Fibroblast of skin of scalp (primary cell): ENCODE results near the gene URB1.
"Not testable (repeated sequence)": the region's sequence is repeated elsewhere in the genome, so short reads cannot be mapped to it uniquely, and the experiment has no call there.

Experiments used
- DNase-seq: peaks from one replicate; pipeline ENCODE4 v3.0.0-alpha.2; 2013

URB1 gene

DNA sequence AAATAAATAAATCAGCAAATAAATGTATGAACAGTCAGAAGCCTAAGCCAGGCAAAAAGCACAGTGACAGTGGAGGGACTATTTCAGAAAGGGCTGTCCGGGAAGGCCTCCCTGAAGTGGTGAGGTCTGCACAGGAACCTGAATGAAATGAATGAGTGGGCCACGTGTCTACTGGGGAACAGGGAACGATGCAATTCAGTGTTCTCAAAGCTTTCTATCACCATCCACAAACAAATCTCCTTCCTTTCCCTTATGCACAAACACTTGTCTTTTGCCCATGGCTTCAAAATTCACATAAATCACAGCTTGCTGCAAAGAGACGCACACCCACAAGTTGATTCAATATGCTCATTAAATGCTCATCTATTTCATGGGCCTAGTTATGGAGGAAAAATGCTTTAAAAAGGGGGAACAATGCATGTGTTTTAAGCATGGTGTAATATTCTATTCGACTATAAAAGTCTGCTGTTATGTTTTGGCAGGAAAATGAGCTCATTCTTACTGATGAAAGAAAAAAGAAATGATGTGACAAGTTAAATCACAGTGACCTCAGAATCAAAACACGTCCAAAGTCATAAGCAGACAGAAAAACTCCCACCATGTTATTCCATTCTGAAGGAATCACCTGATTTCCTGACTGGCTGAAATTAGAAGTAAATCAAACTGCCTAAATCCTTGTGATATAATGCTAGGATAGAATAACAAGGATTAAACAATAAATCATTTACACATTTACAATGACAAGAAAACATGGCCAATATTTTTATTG is 21.6 kb downstream of the URB1 start:
- DNase-seq, result no peak

DNA sequence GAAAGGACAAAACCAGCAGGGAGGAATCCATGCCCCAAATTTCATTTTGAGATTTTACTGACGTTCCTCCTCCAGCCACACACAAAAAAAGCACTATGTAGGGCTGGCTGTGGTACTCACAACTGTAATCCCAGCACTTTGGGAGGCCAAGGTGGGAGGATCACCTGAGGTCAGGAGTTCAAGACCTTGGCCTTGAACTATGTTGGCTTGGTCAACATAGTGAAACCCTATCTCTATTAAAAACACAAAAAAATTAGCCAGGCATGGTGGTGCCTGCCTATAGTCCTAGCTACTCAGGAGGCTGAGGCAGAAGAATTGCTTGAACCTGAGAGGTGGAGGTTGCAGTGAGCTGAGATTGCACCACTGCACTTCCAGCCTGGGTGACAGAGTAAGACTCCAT is 23.9 kb downstream of the URB1 start:
- not testable (repeated sequence) for DNase-seq

DNA sequence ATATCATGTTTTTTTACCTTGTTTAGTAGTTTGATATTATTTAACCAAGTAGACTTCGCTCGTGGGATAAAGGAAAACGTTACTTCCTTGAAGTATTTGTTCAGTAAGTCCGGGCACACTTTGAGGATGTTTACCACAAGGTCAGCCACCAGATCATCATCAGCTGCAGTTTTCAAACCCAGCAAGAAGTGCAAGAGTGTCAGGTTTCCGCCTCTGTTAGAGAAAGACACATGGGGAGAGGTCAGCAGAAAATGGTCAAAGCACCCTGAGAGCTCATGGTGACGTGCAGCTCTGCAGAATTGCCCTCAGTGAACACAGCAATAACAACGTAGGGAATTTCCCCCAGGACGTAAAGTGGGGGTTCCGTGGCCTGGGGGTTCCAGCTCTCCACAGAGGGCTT is 24.4 kb downstream of the URB1 start:
- no peak for DNase-seq

DNA sequence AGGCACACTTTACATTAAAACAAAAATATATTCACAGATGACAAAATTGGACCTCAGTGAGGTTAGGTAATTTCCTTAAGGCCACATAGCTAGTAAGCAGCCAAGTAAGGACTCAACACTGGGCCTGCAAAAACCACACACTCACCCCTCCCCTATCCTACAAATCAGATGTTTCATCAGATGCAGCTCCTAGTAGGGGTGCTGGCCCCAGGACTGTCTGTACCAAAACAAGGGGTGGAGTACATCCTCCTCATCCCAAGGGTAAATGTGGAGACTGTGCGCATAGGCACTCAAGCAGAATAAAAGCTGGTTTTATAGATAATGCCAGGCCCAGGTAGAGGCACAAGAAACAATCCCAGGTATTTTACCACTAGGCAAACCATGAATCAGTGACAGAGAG is 25.7 kb downstream of the URB1 start:
- DNase-seq, result no peak

DNA sequence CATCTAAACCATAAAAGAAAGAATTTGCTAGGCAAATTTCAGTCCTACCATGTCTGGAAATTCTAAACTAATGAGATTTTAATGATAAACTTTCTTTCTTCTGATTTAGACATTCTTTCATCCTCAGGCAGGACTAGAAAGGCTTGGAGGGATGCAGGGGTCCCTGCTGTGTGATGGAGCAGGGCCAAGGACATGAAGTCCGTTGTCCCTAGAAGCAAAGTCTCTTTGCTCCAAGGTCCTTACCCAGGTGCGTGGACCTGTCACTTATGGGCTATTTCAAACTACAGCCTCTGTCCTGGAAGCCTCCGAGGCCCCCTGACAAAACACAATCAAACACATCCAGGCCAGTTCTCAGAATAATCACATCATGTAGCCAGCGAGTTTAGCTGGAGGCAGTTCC is 26.6 kb downstream of the URB1 start:
- no peak for DNase-seq

DNA sequence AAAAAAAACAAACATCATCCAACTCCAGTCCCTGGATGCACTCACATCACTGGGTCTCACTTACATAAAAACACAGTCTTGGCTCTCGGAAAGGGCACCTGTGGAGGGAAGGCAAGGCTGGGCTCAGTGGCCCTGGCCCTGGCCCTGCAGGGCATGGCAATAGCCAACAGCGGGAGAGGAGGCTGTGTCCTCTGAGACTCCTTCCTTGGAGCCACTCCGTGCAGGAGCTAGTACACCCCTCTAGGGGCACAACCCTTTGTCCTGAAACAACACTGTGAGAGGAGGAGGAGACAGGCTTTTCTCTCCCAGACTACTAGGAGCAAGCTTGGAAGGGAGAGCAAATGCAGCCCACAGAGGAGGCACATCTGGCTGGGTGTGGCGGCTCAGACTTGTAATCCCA is 28.0 kb downstream of the URB1 start:
- DNase-seq, result no peak

DNA sequence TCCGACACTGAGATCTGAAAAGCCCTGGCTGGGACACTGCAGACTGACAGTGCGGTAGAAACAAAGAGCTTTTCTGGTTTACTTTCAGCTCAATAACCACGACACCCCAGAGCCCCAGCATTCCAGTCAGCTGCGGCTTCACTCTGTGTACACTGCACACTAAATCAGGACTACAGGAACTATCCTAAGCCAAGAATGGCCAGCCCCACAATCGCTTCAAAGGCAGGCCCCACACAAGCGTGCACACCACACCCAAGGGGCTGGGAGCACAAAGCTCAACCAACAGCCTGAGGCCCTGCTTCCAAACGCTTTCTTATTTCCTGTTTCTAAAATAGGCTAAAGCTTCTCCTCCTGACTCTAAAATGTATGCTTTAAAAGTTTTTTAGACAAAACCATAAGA is 28.4 kb downstream of the URB1 start:
- DNase-seq, result no peak

DNA sequence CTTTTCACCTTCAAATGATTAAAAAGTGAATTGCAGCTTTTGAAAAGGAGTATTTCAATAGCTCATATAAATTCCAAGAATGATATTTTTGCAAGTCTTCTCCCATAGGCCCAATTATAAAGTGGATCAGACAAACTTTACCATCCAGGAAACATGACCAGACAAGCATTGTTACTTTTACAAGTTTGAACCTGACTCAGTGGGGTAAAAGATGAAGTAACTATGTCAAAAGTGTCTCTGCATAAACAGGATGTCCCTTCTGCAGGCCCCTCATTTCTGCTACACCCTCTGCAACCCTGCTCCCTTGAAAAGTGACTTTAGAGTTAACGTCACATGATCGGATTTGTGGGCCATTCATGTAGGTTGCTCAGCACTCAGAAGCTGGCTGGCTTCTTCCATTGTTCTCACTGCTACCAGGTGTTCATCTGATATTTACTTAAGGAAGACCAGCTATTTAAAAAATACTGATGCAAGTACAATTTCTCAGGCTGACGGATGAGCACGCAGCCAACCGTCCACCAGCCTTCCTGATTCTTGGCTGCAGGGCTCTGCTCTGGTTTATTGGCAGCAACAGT is 32.3 kb downstream of the URB1 start:
- no peak for DNase-seq

DNA sequence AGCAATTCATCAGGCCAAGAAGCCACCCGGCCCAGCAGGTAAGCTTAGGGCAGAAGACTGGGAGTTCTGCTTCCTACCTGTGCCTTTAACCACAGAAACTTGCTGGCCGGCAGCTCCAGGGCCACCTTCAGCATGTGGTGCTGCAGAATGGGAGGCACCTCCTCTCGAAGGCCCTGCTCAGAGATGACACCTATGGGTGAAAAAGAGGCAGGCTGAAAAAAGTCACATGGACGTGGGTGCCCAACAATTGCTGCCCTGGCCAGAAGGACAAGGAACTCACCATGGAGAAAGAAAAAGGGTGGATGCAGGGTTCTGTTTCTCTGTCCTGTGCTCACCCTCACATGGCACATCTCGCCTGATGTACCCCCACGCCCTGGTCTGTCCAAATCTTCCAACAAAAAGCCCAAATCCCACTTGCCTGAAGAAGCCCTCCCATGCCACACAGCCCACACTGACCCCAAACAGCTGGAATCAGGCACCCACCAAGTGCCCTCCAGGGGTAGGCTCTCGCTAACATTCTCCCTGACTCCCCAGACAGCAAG is 33.0 kb downstream of the URB1 start:
- DNase-seq, result no peak

DNA sequence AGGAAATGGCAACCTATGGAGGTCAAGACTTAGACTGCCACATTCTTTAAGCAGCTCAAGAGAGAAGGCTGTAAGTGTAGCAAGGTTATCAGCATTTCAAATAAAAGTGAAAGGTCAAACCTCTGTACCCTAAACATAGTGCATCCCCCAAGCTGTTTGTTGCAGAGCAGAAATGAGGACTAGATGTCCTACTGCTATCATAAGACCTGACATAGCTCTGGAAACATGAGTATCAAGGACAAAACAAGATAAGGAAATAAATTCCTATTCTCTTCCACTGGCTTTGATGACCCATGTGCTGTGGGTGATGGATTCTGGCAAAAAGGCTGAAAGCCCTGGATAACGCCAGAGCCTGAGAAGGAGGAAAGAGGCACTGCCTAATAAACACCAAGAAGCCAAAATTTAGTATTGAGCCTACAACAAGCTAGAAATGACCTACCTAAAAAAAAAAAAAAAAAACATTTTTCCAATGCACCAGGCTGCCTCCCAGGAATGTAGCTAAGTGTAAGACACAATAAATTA is 35.9 kb downstream of the URB1 start:
- no peak for DNase-seq

DNA sequence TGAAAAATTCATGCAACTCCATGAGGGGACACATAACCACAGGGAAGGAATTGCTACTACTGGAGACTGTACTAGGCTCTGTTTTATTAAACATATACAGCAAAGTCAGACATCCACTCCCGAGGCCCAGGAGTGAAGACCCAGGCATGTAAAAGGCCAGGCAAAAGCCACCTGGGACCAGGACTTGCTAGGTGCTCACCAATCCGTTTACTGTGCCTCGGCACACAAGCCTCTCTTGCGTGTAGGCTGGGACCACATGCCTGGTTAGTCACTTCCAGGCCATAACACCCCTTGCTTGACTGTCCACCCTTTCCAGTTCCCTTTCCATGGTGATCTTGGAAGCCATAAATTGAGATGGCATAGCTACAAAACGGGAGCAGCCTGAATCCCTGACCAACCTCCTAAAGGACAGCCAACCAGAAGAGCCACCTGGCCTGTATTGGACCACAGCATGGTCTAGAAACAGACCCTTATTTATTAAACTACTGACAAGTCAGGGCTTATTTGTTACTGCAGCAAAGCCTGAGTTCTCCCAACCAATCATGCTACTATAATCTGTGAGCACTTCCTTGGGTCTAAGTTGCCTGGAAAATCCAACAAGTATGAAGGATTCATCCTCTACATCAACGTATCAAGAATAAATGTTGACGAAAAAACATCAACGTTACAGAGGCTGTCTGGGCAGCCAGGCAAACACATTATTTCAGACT is 39.7 kb downstream of the URB1 start:
- no peak for DNase-seq

DNA sequence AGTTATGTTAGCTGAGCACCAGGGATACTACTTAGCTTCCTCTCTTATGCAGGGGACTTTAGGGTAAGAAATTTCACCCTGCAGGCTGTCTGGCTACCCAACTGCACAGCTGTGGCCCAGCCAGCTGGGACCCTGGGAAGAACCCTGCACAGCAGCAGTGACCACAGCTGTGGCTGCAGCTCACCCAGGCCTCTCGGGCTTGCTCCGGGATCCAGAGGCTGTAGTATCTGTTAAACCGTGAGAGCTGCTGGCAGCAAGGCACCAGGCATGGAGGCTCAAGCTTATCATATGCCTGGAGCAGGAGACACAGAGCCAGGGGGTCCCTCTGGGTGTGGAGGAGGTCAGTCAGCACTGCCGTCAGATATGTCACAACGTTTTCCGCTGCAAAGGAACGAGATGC is 40.3 kb downstream of the URB1 start:
- no peak for DNase-seq

DNA sequence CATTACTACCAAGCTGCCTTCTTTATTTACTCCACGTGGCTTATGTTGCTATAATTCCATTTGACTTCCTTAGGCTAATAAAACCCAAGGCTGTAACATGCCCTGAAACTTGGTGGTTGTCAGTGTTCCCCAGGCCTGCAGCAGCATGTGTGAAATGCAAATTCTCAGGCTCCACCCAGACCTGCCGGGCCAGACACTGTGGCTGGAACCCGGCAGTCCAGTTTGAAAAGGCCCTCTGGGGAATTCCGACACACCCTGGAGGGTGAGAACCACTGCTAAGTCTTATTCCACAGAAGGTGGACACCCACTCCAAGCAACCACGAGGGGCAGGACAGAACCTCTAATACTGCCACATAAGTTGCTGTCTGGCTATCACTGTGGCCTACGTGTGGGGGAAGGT is 41.4 kb downstream of the URB1 start:
- no peak for DNase-seq

DNA sequence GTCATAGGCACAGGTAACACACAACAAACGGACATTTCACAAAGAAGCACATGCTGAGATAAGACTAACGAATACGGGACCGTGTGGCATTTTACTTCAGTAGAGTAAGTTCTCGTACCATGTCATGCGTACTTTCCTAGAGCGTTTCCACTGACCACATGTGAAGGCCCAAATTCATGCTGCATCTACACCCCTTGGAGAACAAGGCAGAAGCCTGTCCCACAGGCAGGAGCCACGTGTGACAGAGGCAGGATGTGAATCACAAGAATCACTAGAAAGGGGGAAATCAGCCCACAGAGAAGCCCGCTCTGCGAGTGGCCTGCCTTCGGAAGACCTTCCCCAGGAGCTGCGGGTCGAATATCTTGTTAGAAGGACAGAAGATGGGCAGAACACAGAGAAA is 41.8 kb downstream of the URB1 start:
- DNase-seq, result no peak

DNA sequence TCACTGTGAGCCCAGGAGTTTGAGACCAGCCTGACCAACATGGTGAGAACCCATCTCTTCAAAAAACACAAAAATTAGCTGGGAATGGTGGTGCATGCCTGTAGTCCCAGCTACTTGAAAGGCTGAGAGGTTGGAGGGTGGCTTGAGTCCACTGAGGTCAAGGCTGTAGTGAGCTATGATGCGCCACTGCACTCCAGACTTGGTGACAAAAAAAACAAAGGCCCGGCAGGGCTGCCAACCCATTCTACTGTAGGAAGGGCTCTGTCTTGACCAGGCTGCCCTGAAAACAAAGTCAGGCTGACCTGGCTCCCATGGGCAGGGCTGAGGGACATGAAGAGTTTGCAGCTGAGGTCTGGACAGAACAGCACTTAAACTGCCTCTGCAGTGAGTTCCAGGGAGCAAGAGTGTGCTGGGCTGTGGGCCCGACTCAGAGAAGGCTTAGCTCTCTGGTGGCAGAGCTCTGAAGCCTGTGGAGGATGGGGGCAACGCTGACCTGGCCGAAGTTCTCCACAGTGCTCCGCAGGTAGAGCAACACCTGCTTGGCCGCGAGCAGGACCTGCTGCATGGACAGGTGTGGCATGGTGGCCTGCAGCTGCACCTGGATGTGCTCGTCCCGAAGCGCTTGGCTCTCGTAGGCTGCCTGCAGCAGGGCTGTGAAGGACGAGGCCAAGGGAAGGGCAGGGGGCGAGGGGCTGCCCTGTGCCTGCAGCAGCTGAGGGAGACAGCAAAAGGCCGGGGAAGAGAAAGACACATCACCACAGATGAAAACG is 42.4 kb downstream of the URB1 start:
- no peak for DNase-seq

DNA sequence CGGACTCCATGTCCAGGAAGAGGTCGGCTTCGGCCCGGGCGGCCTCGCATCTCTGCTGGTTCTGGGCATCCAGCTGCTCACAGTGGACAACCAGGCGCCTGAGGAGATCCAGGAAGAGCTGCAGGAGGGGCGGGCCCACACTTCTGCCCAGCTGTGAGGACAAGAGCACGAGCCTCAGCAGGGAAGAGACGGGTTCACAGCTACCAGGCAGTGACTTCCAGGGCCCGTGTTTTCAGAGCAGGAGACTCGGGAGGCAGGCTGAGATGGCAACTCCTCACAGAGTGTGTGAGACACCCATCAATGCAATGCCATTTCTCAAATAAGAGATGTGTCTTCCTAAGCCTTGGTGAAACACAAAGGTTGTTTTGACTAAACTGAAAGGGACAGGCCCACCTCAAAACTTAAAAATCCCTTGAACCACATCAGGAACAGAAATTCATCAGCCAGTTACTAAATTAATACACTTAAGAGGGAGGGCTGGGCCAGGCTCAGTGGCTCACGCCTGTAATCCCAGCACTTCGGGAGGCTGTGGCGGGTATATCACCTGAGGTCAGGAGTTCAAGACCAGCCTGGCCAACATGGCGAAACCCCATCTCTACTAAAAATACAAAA is 43.4 kb downstream of the URB1 start:
- DNase-seq, result no peak

DNA sequence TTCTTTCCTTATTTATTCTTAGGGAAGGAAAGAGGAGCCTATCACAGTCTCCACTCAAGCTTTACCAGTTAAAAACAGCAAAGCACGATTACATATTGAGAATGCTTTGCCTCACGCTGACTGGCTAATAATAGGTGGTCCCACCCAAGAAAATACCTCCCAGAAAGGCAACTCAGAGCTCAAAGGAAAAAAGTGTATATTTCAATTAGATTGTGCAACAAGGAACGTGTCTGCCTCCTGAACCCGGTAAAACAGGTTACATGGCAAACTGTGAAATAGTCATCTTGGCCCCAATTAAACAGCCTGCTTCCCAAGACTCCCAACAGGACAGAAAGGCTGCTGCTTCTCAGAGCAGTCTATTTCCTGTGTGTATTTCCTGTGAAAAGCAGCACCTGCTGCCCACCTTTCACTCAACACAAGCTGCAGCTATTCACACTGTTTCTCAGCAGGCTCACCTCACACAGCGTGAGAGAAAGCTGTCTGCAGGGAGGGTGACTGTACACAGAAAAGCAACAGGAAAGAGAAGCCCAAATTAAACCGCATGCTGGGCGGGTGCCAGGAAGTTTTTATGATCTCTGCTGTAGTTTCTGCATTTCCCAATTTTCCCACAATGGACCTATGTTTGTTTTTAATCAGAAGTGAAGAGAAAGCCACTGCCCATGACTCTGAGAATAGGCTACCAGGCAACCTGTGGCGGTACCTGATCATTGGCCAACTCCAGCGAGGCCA is 44.0 kb downstream of the URB1 start:
- DNase-seq, result no peak

DNA sequence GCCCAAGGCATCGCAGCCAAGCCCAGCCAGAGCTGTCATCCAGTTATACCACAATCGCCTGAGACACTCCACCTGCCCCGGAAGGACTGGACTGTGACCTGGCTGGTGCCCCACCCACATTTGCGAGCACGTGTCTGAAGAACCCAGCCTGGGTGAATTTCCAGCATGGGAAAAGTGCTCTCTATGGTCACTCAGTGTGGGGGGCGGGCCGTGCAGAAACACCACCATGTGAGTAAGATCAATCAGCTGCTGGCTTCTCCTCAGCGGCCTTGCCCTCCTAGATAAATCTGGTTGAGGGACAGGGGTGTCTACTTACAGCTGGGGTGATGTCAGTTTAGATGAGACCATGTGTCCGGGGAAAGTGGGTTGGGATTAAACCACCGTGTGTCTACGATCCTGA is 44.8 kb downstream of the URB1 start:
- no peak for DNase-seq

DNA sequence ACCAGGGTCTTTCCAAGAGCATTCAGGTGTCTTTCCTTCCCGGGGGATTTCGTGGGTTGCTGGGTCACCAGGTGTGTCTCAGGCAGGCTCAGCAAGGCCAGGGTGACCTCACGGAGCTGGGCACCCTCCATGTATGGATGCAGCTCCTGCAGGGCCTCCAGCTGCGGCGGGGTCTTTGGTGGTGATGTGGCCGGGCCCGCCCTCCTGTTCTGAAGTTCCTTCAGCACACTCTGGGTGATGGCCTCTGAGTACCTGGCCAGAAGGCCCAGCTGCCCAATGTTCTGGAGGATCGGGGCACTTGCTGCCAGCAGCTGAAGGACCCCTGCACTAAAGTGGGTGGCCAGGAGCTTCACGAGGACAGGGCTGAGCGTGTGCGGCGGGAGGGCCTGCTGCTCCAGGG is 45.5 kb downstream of the URB1 start:
- no peak for DNase-seq

DNA sequence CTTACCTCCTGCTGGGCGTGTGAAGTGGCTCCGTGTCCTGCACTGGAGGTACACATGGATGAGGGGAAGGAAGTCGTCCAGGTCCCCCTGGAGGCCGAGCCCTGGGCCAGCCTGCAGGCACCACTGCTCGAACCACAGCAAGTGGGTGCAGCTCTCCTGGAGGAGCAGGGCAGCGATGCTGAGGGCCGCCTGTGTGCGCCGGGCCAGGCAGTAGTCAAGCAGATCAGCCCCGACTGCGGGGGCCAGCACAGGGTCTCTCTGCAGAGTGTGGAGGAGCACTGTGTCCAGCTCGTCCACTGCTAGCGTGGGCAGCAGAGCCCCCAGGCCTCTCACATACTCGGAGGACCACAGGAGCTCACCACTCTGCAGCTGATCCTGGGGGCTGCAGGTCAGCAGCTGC is 45.9 kb downstream of the URB1 start:
- no peak for DNase-seq
